DND-41 (cell line): ENCODE data around the gene TRPM3.

ENCODE experiments used
- CTCF ChIP-seq: IDR thresholded peaks from 2 replicates; pipeline ENCODE4 v1.5.1; 2012; ENCODE audit warnings: borderline replicate concordance, low read length, moderate library complexity, mild to moderate bottlenecking; ENCODE audit not compliant: poor library complexity, severe bottlenecking; ENCODE audit errors: extremely low read depth
- EZH2 ChIP-seq: IDR thresholded peaks from 3 replicates; pipeline ENCODE4 v1.6.1; 2012; ENCODE audit warnings: borderline replicate concordance, low read depth, mild to moderate bottlenecking, moderate library complexity, low read length, inconsistent platforms; ENCODE audit not compliant: severe bottlenecking

DNA sequence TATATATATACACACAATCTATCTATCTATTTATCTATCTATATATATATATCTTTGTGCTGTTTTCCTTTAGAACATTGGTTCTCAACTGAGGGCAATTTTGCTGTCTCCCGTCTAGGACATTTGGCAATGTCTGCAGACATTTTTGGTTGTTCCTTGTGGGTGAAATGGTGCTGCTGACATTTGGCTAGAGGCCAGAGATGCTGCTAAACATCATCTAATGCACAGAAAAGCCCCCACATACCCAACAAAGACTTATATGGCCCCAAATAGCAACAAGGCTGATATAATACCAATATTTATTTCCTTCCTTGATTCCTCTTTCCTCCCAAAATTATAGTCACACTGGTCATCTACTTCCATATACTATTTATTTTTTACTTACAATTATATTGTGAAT lies 197.5 kb downstream of the TRPM3 start:
- TF ChIP-seq EZH2: no peak
- TF ChIP-seq CTCF: no peak
